A549 (cell line): ENCODE measurements around the gene SLC2A10. TPM values are rescaled to one million over a fixed set of nuclear protein-coding genes. Genes with fewer than 3 reads are reported as not detected.

ENCODE experiments used
- ATAC-seq, 2 experiments: fragments of 200-7000 bp in 1 of 2; fragments of >200 bp in 1 of 2; cut with Nextera tagmentation in 1 of 2; cut with Tn5 transposase in 1 of 2; 3 replicates each; pipeline versions ENCODE4 v1.8.0 to v1.9.1; 2018 to 2020; ENCODE audit warnings: mild to moderate bottlenecking in 1 of 2, moderate library complexity in 1 of 2
- CTCF ChIA-PET: fragments of 300-600 bp; sonication (Branson Sonifier 250); formaldehyde crosslinking; extraction: SDS; loops from one replicate; lab custom pipeline; 2021; ENCODE audit warnings: antibody characterized with exemption, inconsistent platforms; lab: Yijun Ruan, JAX
- POLR2A ChIA-PET: fragments of 350-600 bp; formaldehyde crosslinking; extraction: SDS; loops from one replicate; lab custom pipeline; 2021; ENCODE audit warnings: antibody characterized with exemption, inconsistent platforms; lab: Yijun Ruan, JAX
- DNase-seq, 2 experiments: peaks; one replicate each; pipeline versions ENCODE4 v3.0.0 to v3.0.0-alpha.2; 2011 to 2016; ENCODE audit warnings: low read depth in 1 of 2, low spot score in 1 of 2
- FAIRE-seq: peaks from 2 replicates; lab custom pipeline; 2011; peaks lifted over from hg19 to GRCh38; lab: Jason Lieb, UNC
- H3K27ac ChIP-seq, 2 experiments: fragments of >200 bp; sonication (Bioruptor Twin); formaldehyde crosslinking; 3 replicates each; pipeline ENCODE4 v1.5.1; 2016 to 2017
- H3K4me1 ChIP-seq: fragments of >200 bp; sonication (Bioruptor Twin); formaldehyde crosslinking; 3 replicates; pipeline ENCODE4 v1.6.1; 2016
- H3K4me2 ChIP-seq: fragments of >200 bp; sonication (Bioruptor Twin); formaldehyde crosslinking; 3 replicates; pipeline ENCODE4 v1.6.1; 2016
- H3K4me3 ChIP-seq: fragments of >200 bp; sonication (Bioruptor Twin); formaldehyde crosslinking; 3 replicates; pipeline ENCODE4 v1.5.1; 2016
- H3K9me3 ChIP-seq: fragments of >200 bp; sonication (Bioruptor Twin); formaldehyde crosslinking; 3 replicates; pipeline ENCODE4 v1.6.1; 2016
- CBX2 ChIP-seq: fragments of 200-600 bp; sonication (generic); IDR thresholded peaks from 2 replicates; pipeline ENCODE4 v1.6.1; 2016; ENCODE audit warnings: low read depth, mild to moderate bottlenecking, borderline replicate concordance
- CTCF ChIP-seq: fragments of >200 bp; sonication (Bioruptor Twin); formaldehyde crosslinking; IDR thresholded peaks from 3 replicates; pipeline ENCODE4 v1.5.1; 2016
- EHF ChIP-seq: fragments of 250-450 bp; sonication (Bioruptor Pico); IDR thresholded peaks from 2 replicates; pipeline ENCODE4 v1.5.0; 2020; ENCODE audit warnings: mild to moderate bottlenecking
- EHMT2 ChIP-seq: fragments of 200-600 bp; sonication (generic); IDR thresholded peaks from 2 replicates; pipeline ENCODE4 v1.6.1; 2016; ENCODE audit warnings: antibody characterized with exemption, low read depth, mild to moderate bottlenecking, moderate library complexity
- ESRRA ChIP-seq: fragments of 150-350 bp; IDR thresholded peaks from 2 replicates; pipeline ENCODE4 v1.6.1; 2014; ENCODE audit warnings: mild to moderate bottlenecking, low read length, borderline replicate concordance
- FOSL2 ChIP-seq, 2 experiments: fragments of 450-650 bp in 1 of 2; fragments of >200 bp in 1 of 2; sonication (Bioruptor Twin) in 1 of 2; formaldehyde crosslinking; IDR thresholded peaks; 2 replicates each; pipeline versions ENCODE4 v1.5.0 to v1.6.1; 2016 to 2020; ENCODE audit warnings: mild to moderate bottlenecking in 1 of 2, moderate library complexity in 1 of 2
- HMGXB4 ChIP-seq: fragments of 250-450 bp; sonication (Bioruptor Pico); IDR thresholded peaks from 2 replicates; pipeline ENCODE4 v1.5.0; 2021; ENCODE audit warnings: mild to moderate bottlenecking, moderate library complexity, borderline replicate concordance
- KDM5A ChIP-seq: fragments of 200-600 bp; sonication (generic); IDR thresholded peaks from 2 replicates; pipeline ENCODE4 v1.6.1; 2016; ENCODE audit warnings: antibody characterized with exemption, mild to moderate bottlenecking
- PHF8 ChIP-seq: fragments of 200-600 bp; sonication (generic); IDR thresholded peaks from 2 replicates; pipeline ENCODE4 v1.6.1; 2016; ENCODE audit warnings: low read depth, mild to moderate bottlenecking, antibody characterized with exemption, moderate library complexity, borderline replicate concordance
- POLR2AphosphoS2 ChIP-seq: conservative IDR thresholded peaks from 2 replicates; pipeline ENCODE4 v1.6.1; 2012; ENCODE audit warnings: low read length, improper control_type of control experiment, inconsistent platforms
- RAD21 ChIP-seq, 2 experiments: fragments of >200 bp in 1 of 2; sonication (Bioruptor Twin) in 1 of 2; formaldehyde crosslinking in 1 of 2; IDR thresholded peaks in 1 of 2; conservative IDR thresholded peaks in 1 of 2; 2 replicates in 1 of 2; 3 replicates in 1 of 2; pipeline ENCODE4 v1.6.1; 2012 to 2018; ENCODE audit warnings: inconsistent platforms in 1 of 2
- RFX5 ChIP-seq: fragments of 450-650 bp; IDR thresholded peaks from 2 replicates; pipeline ENCODE4 v1.7.1; 2014; ENCODE audit warnings: antibody characterized with exemption, mild to moderate bottlenecking, moderate library complexity
- SREBF2 ChIP-seq: fragments of 450-650 bp; IDR thresholded peaks from 2 replicates; pipeline ENCODE4 v1.6.1; 2014; ENCODE audit warnings: mild to moderate bottlenecking, moderate library complexity
- TP53 ChIP-seq: fragments of 250-450 bp; sonication (Bioruptor Pico); IDR thresholded peaks from 2 replicates; pipeline ENCODE4 v1.5.0; 2021; ENCODE audit warnings: mild to moderate bottlenecking, moderate library complexity
- USF2 ChIP-seq: fragments of 450-650 bp; IDR thresholded peaks from 2 replicates; pipeline ENCODE4 v1.6.1; 2014; ENCODE audit warnings: antibody characterized with exemption
- ZNF302 ChIP-seq: fragments of 250-450 bp; sonication (Bioruptor Pico); IDR thresholded peaks from 2 replicates; pipeline ENCODE4 v1.9.0; 2021; ENCODE audit warnings: inconsistent platforms, mild to moderate bottlenecking, moderate library complexity
- WGBS: methylation state at CpG from one replicate; pipeline ENCODE4 v1.1.6; 2017; ENCODE audit errors: missing lambda C conversion rate; 5-methylcytosine and 5-hydroxymethylcytosine counted together
- polyA plus RNA-seq, 4 experiments: library from polyadenylated mRNA; depleted of rRNA in 3 of 4; stranded (reverse); fragments of >200 nt; fragmentation: RNase III in 1 of 4; extraction: RNeasy Plus Mini Kit Qiagen cat#74134 plus additional on column Dnase treatment in 1 of 4; gene quantifications; 2 replicates in 3 of 4; 3 replicates in 1 of 4; pipeline ENCODE4 v1.2.3, GENCODE V29; 2011 to 2017

The SLC2A10 gene
- polyA plus RNA-seq, 2 of the 4 experiments (the other 2 are of a cell fraction): 0.01 TPM; not detected in 1

- no peak for TF ChIP-seq FOSL2 (IDR thresholded peaks at IDR 0.05)
- no peak for TF ChIP-seq FOSL2 (CRISPR knock-in tag; IDR thresholded peaks at IDR 0.05)
- no peak for TF ChIP-seq CTCF
- TF ChIP-seq RFX5: no peak
- no peak for TF ChIP-seq RAD21 (conservative IDR thresholded peaks at IDR 0.05 in 1 of 2, IDR thresholded peaks at IDR 0.05 in 1 of 2)
- TF ChIP-seq SREBF2: no peak
- TF ChIP-seq USF2: no peak
- TF ChIP-seq EHMT2: no peak
- TF ChIP-seq HMGXB4 (CRISPR knock-in tag): no peak
- TF ChIP-seq PHF8: no peak
- CTCF ChIA-PET: interaction anchor here (0.9 to 2.7 kb wide), 4 partner anchors 9 to 644 kb away, joined by 3 to 8 read pairs (median 4); no protein-coding TSS in a partner anchor
- Histone ChIP-seq H3K9me3 (peaks cover 7% of the 10 kb centered on the region; the same call in 1 of the 3 replicates), H3K4me2 (no peak overlapping the region), H3K27ac (no peak overlapping the region), H3K4me3 (no peak overlapping the region), H3K4me1 (no peaks in the 10 kb centered on the region)
- no peak for FAIRE-seq
- 29% methylated on average over 4 of the region's 4 CpGs for WGBS
- no peak for DNase-seq
- ATAC-seq: no peak
- POLR2A ChIA-PET: no interaction called here
Observed at GRCh38 chr20:46739431-46740213, 30.2 kb downstream of the SLC2A10 start.

- no peak overlapping the region for H3K4me2 ChIP-seq
- no peaks in the 10 kb centered on the region for H3K4me1 ChIP-seq
- DNase-seq (no peak), FAIRE-seq (no peak), ATAC-seq (no peak; a peak in 1 of 6 replicates)
- ChIA-PET CTCF (interaction anchor here (0.9 to 2.7 kb wide), 3 partner anchors 10 to 644 kb away, joined by 3 to 8 read pairs (median 5); no protein-coding TSS in a partner anchor), POLR2A (no interaction called here)
- no peak overlapping the region for H3K27ac ChIP-seq
- peaks cover 7% of the 10 kb centered on the region; the same call in 1 of the 3 replicates for H3K9me3 ChIP-seq
- H3K4me3 ChIP-seq: no peak overlapping the region
- 29% methylated on average over 3 of the region's 3 CpGs for WGBS
- TF ChIP-seq KDM5A (no peak), TP53 (CRISPR knock-in tag) (no peak), USF2 (peak; percentile 57), EHF (CRISPR knock-in tag) (no peak), POLR2AphosphoS2 (no peak), CBX2 (no peak), ZNF302 (CRISPR knock-in tag) (no peak), ESRRA (no peak)
Observed at GRCh38 chr20:46740214-46740609, 30.8 kb downstream of the SLC2A10 start.
